ENCODE measurements around the gene U2SURP. TPM values are rescaled to one million over a fixed set of nuclear protein-coding genes. Genes with fewer than 3 reads are reported as not detected.

Gene U2SURP
- total RNA-seq: 143 and 156 TPM in 2 replicates
- long read RNA-seq, full-length matches to known transcripts: 9 of 129 reads
- long read RNA-seq, partial matches to known transcripts: 65 of 129 reads
- long read RNA-seq, other reads (novel, unspliced or antisense): 55 of 129 reads

- DNase-seq (ENCODE audit: low spot score, unreplicated experiment): peak; percentile 87
- H3K27me3 Mint-ChIP-seq: no peaks in the 10 kb centered on the region
- H3K36me3 Mint-ChIP-seq (ENCODE audit: insufficient read depth): no peaks in the 10 kb centered on the region
- no peaks in the 10 kb centered on the region for H3K9me3 Mint-ChIP-seq (ENCODE audit: low read depth)
- peak within 1 kb of the TSS; percentile 100 for H3K27ac Mint-ChIP-seq
- peaks cover 30% of the 10 kb centered on the region for H3K4me1 Mint-ChIP-seq (ENCODE audit: low read depth)
- H3K4me3 Mint-ChIP-seq (ENCODE audit: low read depth): peak within 1 kb of the TSS; percentile 96
- TF ChIP-seq, protein P1, sequence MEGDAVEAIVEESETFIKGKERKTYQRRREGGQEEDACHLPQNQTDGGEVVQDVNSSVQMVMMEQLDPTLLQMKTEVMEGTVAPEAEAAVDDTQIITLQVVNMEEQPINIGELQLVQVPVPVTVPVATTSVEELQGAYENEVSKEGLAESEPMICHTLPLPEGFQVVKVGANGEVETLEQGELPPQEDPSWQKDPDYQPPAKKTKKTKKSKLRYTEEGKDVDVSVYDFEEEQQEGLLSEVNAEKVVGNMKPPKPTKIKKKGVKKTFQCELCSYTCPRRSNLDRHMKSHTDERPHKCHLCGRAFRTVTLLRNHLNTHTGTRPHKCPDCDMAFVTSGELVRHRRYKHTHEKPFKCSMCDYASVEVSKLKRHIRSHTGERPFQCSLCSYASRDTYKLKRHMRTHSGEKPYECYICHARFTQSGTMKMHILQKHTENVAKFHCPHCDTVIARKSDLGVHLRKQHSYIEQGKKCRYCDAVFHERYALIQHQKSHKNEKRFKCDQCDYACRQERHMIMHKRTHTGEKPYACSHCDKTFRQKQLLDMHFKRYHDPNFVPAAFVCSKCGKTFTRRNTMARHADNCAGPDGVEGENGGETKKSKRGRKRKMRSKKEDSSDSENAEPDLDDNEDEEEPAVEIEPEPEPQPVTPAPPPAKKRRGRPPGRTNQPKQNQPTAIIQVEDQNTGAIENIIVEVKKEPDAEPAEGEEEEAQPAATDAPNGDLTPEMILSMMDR (IDR thresholded peaks at IDR 0.05; ENCODE audit: unreplicated experiment): no peak
These were observed at the start of gene U2SURP for GRCh38 chr3:143001369-143002082. U2SURP (plus strand) TSS chr3:143001570; CDS start chr3:143001629, 59 bp downstream.

DNA sequence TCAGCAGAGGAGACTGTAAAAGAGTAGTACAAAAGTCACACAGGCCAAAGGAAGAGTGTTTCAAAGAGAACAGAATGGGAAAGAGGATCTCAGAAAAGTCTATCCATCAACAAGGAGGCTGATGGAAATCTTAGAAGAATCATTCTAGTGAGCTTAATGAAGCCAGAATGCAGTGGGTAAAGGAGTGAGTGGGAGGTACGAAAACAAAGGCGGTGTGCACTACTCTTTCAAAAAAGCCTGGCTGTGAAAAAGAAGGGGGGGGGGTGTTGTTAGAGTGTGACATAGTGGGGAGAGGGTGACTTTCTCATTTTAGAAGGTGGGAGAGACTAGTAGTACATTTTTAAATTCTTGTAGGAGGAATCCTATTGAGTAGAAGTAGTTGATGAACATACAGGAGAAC is 49.6 kb upstream of the U2SURP start:
- DNase-seq (ENCODE audit: low spot score, unreplicated experiment): no peak
- Mint-ChIP-seq H3K27ac (no peak overlapping the region), H3K4me3 (ENCODE audit: low read depth) (no peak overlapping the region), H3K36me3 (ENCODE audit: insufficient read depth) (no peaks in the 10 kb centered on the region), H3K4me1 (ENCODE audit: low read depth) (peaks cover 6% of the 10 kb centered on the region), H3K27me3 (peaks cover 46% of the 10 kb centered on the region), H3K9me3 (ENCODE audit: low read depth) (no peaks in the 10 kb centered on the region)
- TF ChIP-seq, protein P1 (IDR thresholded peaks at IDR 0.05; ENCODE audit: unreplicated experiment): no peak

GRCh38 chr3:142952272-142953193 is 48.8 kb upstream of the U2SURP start:
- no peak for DNase-seq (ENCODE audit: low spot score, unreplicated experiment)
- no peaks in the 10 kb centered on the region for H3K9me3 Mint-ChIP-seq (ENCODE audit: low read depth)
- no peak overlapping the region for H3K4me3 Mint-ChIP-seq (ENCODE audit: low read depth)
- no peaks in the 10 kb centered on the region for H3K36me3 Mint-ChIP-seq (ENCODE audit: insufficient read depth)
- H3K4me1 Mint-ChIP-seq (ENCODE audit: low read depth): peaks cover 12% of the 10 kb centered on the region
- TF ChIP-seq, protein P1 (IDR thresholded peaks at IDR 0.05; ENCODE audit: unreplicated experiment): no peak
- H3K27ac Mint-ChIP-seq: no peak overlapping the region
- peaks cover 42% of the 10 kb centered on the region for H3K27me3 Mint-ChIP-seq

DNA sequence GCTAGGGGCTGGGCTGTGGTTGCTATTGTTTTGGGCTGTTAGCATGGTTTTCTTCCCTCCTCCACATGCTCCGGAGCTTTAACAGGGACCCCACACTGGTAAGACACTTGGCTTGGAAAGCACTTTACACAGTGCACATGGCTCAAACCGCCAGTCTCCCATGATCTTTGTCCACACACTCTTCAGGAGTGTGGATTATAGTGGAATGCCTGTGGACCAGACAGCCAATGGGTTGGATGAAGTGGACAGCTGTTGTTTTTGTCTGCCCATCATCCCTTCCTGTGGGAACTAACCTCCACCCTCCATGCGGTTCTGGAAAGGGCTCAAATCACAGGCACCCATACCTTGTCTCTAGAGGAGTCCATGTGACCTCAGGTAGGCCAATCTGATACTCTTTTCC is 47.9 kb upstream of the U2SURP start:
- no peaks in the 10 kb centered on the region for H3K36me3 Mint-ChIP-seq (ENCODE audit: insufficient read depth)
- H3K27me3 Mint-ChIP-seq: peaks cover 35% of the 10 kb centered on the region
- no peaks in the 10 kb centered on the region for H3K9me3 Mint-ChIP-seq (ENCODE audit: low read depth)
- no peak overlapping the region for H3K4me3 Mint-ChIP-seq (ENCODE audit: low read depth)
- peaks cover 12% of the 10 kb centered on the region for H3K4me1 Mint-ChIP-seq (ENCODE audit: low read depth)
- no peak for DNase-seq (ENCODE audit: low spot score, unreplicated experiment)
- H3K27ac Mint-ChIP-seq: no peak overlapping the region
- TF ChIP-seq, protein P1 (IDR thresholded peaks at IDR 0.05; ENCODE audit: unreplicated experiment): no peak

GRCh38 chr3:142958707-142959106 is 42.7 kb upstream of the U2SURP start:
- Mint-ChIP-seq H3K4me3 (ENCODE audit: low read depth) (no peak overlapping the region), H3K36me3 (ENCODE audit: insufficient read depth) (peaks cover 6% of the 10 kb centered on the region), H3K27me3 (peaks cover 12% of the 10 kb centered on the region), H3K27ac (no peak overlapping the region), H3K4me1 (ENCODE audit: low read depth) (peaks cover 19% of the 10 kb centered on the region), H3K9me3 (ENCODE audit: low read depth) (peaks cover 7% of the 10 kb centered on the region)
- no peak for DNase-seq (ENCODE audit: low spot score, unreplicated experiment)
- TF ChIP-seq, protein P1 (IDR thresholded peaks at IDR 0.05; ENCODE audit: unreplicated experiment): no peak
